Endodermal cell (in vitro differentiated cells): Measurements from ENCODE around the gene CRHBP. TPM values are rescaled to one million over a fixed set of nuclear protein-coding genes. Genes with fewer than 3 reads are reported as not detected.

Experiments
- DNase-seq: peaks from one replicate; pipeline ENCODE4 v3.0.0-alpha.2; 2017
- H3K27ac ChIP-seq: 2 replicates; pipeline ENCODE4 v1.5.1; 2013; ENCODE audit warnings: mild to moderate bottlenecking, low read depth, low read length, moderate library complexity
- H3K27me3 ChIP-seq: 2 replicates; pipeline ENCODE4 v1.6.1; 2013; ENCODE audit warnings: mild to moderate bottlenecking, low read length, moderate library complexity; ENCODE audit not compliant: insufficient read depth, control insufficient read depth, poor library complexity, severe bottlenecking
- H3K36me3 ChIP-seq: 2 replicates; pipeline ENCODE4 v1.7.0; 2013; ENCODE audit warnings: mild to moderate bottlenecking, low read length, moderate library complexity; ENCODE audit not compliant: control insufficient read depth, insufficient read depth
- H3K4me1 ChIP-seq: one replicate; pipeline ENCODE4 v1.7.0; 2013; ENCODE audit warnings: low read length; ENCODE audit not compliant: control insufficient read depth, insufficient read depth
- H3K4me3 ChIP-seq: 2 replicates; pipeline ENCODE4 v1.5.1; 2013; ENCODE audit warnings: mild to moderate bottlenecking, low read length, moderate library complexity
- H3K9ac ChIP-seq: 2 replicates; pipeline ENCODE4 v1.6.1; 2013; ENCODE audit warnings: mild to moderate bottlenecking, low read length, moderate library complexity; ENCODE audit not compliant: poor library complexity, severe bottlenecking; ENCODE audit errors: extremely low read depth
- H3K9me3 ChIP-seq: 2 replicates; pipeline ENCODE4 v1.6.1; 2013; ENCODE audit warnings: mild to moderate bottlenecking, low read length, moderate library complexity; ENCODE audit not compliant: control insufficient read depth
- H3K27ac Mint-ChIP-seq: 2 replicates; pipeline ENCODE4 v1.8.0; 2020; ENCODE audit warnings: mixed read lengths
- H3K27me3 Mint-ChIP-seq: 2 replicates; pipeline ENCODE4 v1.8.0; 2021; ENCODE audit warnings: mild to moderate bottlenecking, mixed read lengths; ENCODE audit not compliant: insufficient read depth
- H3K36me3 Mint-ChIP-seq: 2 replicates; pipeline ENCODE4 v1.8.0; 2020; ENCODE audit warnings: low read depth, mixed read lengths
- H3K4me1 Mint-ChIP-seq: 2 replicates; pipeline ENCODE4 v1.8.0; 2020; ENCODE audit warnings: mixed read lengths
- H3K4me3 Mint-ChIP-seq: 2 replicates; pipeline ENCODE4 v1.8.0; 2020; ENCODE audit warnings: mild to moderate bottlenecking, moderate library complexity, mixed read lengths
- H3K9me3 Mint-ChIP-seq: 2 replicates; pipeline ENCODE4 v1.8.0; 2020; ENCODE audit warnings: mild to moderate bottlenecking, mixed read lengths
- WGBS, 2 experiments: methylation state at CpG; one replicate each; pipeline versions ENCODE4 v1.1.5 to v1.1.7; 2013; ENCODE audit warnings: missing lambda C conversion rate in 2 of 2, mixed read lengths in 1 of 2; ENCODE audit not compliant: insufficient coverage in 1 of 2, insufficient read length in 1 of 2; 5-methylcytosine and 5-hydroxymethylcytosine counted together
- total RNA-seq, 2 donors: library from RNA; stranded (reverse); fragmentation: NEBNext Ultra II Directional in 1 of 2; extraction: Animal tissue kit (Norgen Biotek cat#: 25700) in 1 of 2; gene quantifications; 2 replicates in 1 of 2; 3 replicates in 1 of 2; pipeline ENCODE4 v1.2.1, GENCODE V29; 2021
- TF ChIP-seq, protein P1 (sequence below): fragments of 200-600 bp; sonication (generic); conservative IDR thresholded peaks from 2 replicates; pipeline ENCODE4 v1.5.0; 2021; ENCODE audit warnings: antibody characterized with exemption, mild to moderate bottlenecking

The CRHBP gene
- total RNA-seq, 2 donors from 2014 or later: 14.4 to 15.2 TPM

DNA sequence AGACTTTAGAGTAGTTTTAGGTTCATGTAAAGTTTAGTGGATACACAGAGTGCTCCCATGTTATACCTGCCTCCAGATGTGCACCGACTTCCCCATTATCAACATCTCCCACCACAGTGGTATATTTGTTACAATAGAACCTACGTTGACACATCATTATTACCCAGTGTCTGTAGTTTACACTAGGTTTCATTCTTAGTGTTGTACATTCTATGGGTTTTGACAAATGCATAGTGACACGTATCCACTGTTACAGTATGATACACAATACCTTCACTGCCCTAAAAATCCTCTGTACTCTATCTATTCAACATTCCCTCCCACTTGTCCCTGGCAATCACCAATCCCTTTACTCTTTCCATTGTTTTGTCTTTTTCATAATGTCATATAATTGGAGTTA, 34.3 kb upstream of the CRHBP start:
- WGBS, 2 experiments: 97 to 100% methylated on average over 2 to 3 of the region's 3 CpGs
- peaks cover 44% of the 10 kb centered on the region for H3K36me3 Mint-ChIP-seq

DNA sequence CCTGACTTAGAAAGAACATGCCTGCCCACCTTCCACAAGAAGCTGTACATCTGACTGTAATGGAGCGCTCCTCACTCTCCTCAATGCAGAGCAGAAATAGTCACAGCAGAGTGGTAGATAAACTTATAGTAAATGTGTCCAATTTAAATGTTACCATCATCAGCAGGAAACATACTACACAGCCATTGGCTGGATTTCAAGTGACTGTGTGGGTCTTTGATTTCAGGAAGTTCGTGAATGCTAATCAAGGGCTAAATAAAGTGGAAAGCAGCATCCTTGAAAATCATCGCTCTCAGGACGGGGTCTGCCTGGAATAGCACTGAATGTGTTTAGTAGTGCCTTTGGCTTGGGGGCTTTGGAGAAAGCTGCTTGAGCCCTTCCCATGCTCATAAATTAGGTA, 32.4 kb upstream of the CRHBP start:
- Histone ChIP-seq H3K4me3 (no peak overlapping the region), H3K4me1 (no peaks in the 10 kb centered on the region), H3K9me3 (peaks cover 6% of the 10 kb centered on the region), H3K36me3 (no peaks in the 10 kb centered on the region), H3K27ac (no peak overlapping the region), H3K27me3 (no peaks in the 10 kb centered on the region), H3K9ac (no peak overlapping the region)
- peaks cover 6% of the 10 kb centered on the region for H3K9me3 Mint-ChIP-seq
- H3K27ac Mint-ChIP-seq: no peak overlapping the region
- TF ChIP-seq, protein P1, sequence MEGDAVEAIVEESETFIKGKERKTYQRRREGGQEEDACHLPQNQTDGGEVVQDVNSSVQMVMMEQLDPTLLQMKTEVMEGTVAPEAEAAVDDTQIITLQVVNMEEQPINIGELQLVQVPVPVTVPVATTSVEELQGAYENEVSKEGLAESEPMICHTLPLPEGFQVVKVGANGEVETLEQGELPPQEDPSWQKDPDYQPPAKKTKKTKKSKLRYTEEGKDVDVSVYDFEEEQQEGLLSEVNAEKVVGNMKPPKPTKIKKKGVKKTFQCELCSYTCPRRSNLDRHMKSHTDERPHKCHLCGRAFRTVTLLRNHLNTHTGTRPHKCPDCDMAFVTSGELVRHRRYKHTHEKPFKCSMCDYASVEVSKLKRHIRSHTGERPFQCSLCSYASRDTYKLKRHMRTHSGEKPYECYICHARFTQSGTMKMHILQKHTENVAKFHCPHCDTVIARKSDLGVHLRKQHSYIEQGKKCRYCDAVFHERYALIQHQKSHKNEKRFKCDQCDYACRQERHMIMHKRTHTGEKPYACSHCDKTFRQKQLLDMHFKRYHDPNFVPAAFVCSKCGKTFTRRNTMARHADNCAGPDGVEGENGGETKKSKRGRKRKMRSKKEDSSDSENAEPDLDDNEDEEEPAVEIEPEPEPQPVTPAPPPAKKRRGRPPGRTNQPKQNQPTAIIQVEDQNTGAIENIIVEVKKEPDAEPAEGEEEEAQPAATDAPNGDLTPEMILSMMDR: no peak
- H3K4me1 Mint-ChIP-seq: peaks cover 5% of the 10 kb centered on the region
- no peaks in the 10 kb centered on the region for H3K27me3 Mint-ChIP-seq
- 97 to 100% methylated on average over 3 to 4 of the region's 4 CpGs for WGBS, 2 experiments
- H3K4me3 Mint-ChIP-seq: no peak overlapping the region
- peaks cover 35% of the 10 kb centered on the region for H3K36me3 Mint-ChIP-seq
- DNase-seq: no peak

More for the DNA sequence above, 34.3 kb upstream of the CRHBP start:
- Histone ChIP-seq H3K27ac (no peak overlapping the region), H3K9ac (no peak overlapping the region), H3K9me3 (peaks cover 24% of the 10 kb centered on the region), H3K36me3 (peaks cover 10% of the 10 kb centered on the region), H3K27me3 (no peaks in the 10 kb centered on the region), H3K4me3 (no peak overlapping the region), H3K4me1 (no peaks in the 10 kb centered on the region)
- Mint-ChIP-seq H3K4me3 (no peak overlapping the region), H3K9me3 (peaks cover 24% of the 10 kb centered on the region), H3K4me1 (peaks cover 4% of the 10 kb centered on the region), H3K27me3 (no peaks in the 10 kb centered on the region), H3K27ac (no peak overlapping the region)
- TF ChIP-seq, protein P1: no peak
- DNase-seq: no peak

DNA sequence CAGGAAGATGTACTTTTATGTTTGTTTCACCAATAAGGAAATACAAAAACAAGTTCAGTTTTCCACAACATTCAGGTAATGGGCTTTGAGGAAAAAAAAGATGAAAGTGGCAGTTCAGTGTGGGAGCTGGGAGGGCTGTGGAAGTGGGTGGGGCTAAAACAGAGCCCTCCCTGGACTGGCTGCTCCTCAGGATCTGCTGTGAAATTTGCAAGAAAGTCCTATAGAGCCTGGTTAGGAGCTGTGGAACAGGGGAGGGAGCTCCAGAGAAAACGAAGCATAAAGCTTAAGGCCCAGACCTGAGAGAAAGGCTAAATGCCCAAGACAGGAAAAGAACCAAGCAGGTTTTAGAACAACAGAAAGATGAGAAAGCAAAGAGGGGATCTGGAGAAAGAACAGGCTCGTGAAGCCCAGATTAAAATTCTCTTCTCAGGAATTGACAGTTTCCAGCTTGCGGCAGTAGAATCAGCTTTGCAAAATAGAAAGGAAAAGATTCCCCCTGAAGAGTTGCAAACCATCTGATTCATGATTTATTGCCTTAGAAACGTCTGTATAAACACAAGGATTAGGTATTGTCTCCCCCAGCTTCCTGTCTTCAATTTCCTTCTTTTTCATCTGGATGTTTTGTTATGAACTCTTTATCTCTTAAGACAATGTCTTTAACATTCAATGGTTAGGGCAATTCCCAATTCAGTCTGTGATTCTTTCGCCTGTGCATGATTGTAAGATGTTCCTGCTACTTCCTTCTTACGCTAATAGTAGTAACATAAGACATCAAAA, 26.3 kb upstream of the CRHBP start:
- Histone ChIP-seq H3K27ac (no peak overlapping the region), H3K9me3 (no peaks in the 10 kb centered on the region), H3K9ac (no peak overlapping the region), H3K36me3 (no peaks in the 10 kb centered on the region), H3K27me3 (no peaks in the 10 kb centered on the region), H3K4me1 (no peaks in the 10 kb centered on the region), H3K4me3 (no peak overlapping the region)
- 74 to 78% methylated on average over 6 of the region's 6 CpGs for WGBS, 2 experiments
- peak overlapping the region; percentile 38 for H3K27ac Mint-ChIP-seq
- no peaks in the 10 kb centered on the region for H3K9me3 Mint-ChIP-seq
- H3K27me3 Mint-ChIP-seq: no peaks in the 10 kb centered on the region
- TF ChIP-seq, protein P1: no peak
- no peak for DNase-seq
- peaks cover 30% of the 10 kb centered on the region for H3K4me1 Mint-ChIP-seq
- no peak overlapping the region for H3K4me3 Mint-ChIP-seq
- peaks cover 21% of the 10 kb centered on the region for H3K36me3 Mint-ChIP-seq
